Fibroblast of upper back skin (primary cell): ENCODE data around the gene C5orf63.
A peak's percentile ranks its signal among the peaks of the same experiment; 100 is the strongest.
"Not testable (repeated sequence)": the region's sequence is repeated elsewhere in the genome, so short reads cannot be mapped to it uniquely, and the experiment has no call there.

Source experiments
- DNase-seq: peaks from one replicate; pipeline ENCODE4 v3.0.0-alpha.2; 2013

C5orf63 gene

GRCh38 chr5:127072861-127073846 is at the start of gene C5orf63:
TSS of gene C5orf63 (minus strand) at chr5:127073502. CDS start at chr5:127058995, 14,507 bp downstream.
- DNase-seq, result no peak

GRCh38 chr5:127112347-127112864 is 39.1 kb upstream of the C5orf63 start:
- peak; percentile 2 for DNase-seq

GRCh38 chr5:127111112-127111511 is 37.8 kb upstream of the C5orf63 start:
- no peak for DNase-seq

- DNase-seq, result not testable (repeated sequence)
Observed at GRCh38 chr5:127108624-127109260, 35.4 kb upstream of the C5orf63 start.

- no peak for DNase-seq
Observed at GRCh38 chr5:127101935-127102334, 28.6 kb upstream of the C5orf63 start.

GRCh38 chr5:127101533-127101932 is 28.2 kb upstream of the C5orf63 start:
- no peak for DNase-seq

GRCh38 chr5:127098241-127098640 is 24.9 kb upstream of the C5orf63 start:
- DNase-seq, result no peak

- no peak for DNase-seq
Observed at GRCh38 chr5:127097278-127097677, 24.0 kb upstream of the C5orf63 start.

GRCh38 chr5:127096328-127096993 is 23.2 kb upstream of the C5orf63 start:
- no peak for DNase-seq

- DNase-seq, result no peak
Observed at GRCh38 chr5:127094161-127094814, 21.0 kb upstream of the C5orf63 start.

GRCh38 chr5:127092690-127093089 is 19.4 kb upstream of the C5orf63 start:
- DNase-seq, result peak; percentile 76

- no peak for DNase-seq
Observed at GRCh38 chr5:127089191-127089590, 15.9 kb upstream of the C5orf63 start.

- peak; percentile 98 for DNase-seq
Observed at GRCh38 chr5:127088251-127088650, 14.9 kb upstream of the C5orf63 start.

GRCh38 chr5:127086589-127086988 is 13.3 kb upstream of the C5orf63 start:
- no peak for DNase-seq

- no peak for DNase-seq
Observed at GRCh38 chr5:127085796-127086195, 12.5 kb upstream of the C5orf63 start.

GRCh38 chr5:127085371-127085770 is 12.1 kb upstream of the C5orf63 start:
- DNase-seq, result no peak

GRCh38 chr5:127084656-127085055 is 11.4 kb upstream of the C5orf63 start:
- no peak for DNase-seq

GRCh38 chr5:127083711-127084110 is 10.4 kb upstream of the C5orf63 start:
- no peak for DNase-seq

GRCh38 chr5:127079994-127080491 is 6.7 kb upstream of the C5orf63 start:
- DNase-seq, result no peak

- DNase-seq, result no peak
Observed at GRCh38 chr5:127077366-127077765, 4.1 kb upstream of the C5orf63 start.

- peak; percentile 55 for DNase-seq
Observed at GRCh38 chr5:127076315-127077129, 3.2 kb upstream of the C5orf63 start.

GRCh38 chr5:127074466-127074865 is 1.2 kb upstream of the C5orf63 start:
- no peak for DNase-seq
